ENCODE measurements around the gene BDKRB2. TPM values are rescaled to one million over a fixed set of nuclear protein-coding genes. Genes with fewer than 3 reads are reported as not detected.

Gene BDKRB2
- polyA plus RNA-seq, 2 of the 4 experiments (the other 2 are of a cell fraction) = 13.9 to 21.6 TPM

DNA sequence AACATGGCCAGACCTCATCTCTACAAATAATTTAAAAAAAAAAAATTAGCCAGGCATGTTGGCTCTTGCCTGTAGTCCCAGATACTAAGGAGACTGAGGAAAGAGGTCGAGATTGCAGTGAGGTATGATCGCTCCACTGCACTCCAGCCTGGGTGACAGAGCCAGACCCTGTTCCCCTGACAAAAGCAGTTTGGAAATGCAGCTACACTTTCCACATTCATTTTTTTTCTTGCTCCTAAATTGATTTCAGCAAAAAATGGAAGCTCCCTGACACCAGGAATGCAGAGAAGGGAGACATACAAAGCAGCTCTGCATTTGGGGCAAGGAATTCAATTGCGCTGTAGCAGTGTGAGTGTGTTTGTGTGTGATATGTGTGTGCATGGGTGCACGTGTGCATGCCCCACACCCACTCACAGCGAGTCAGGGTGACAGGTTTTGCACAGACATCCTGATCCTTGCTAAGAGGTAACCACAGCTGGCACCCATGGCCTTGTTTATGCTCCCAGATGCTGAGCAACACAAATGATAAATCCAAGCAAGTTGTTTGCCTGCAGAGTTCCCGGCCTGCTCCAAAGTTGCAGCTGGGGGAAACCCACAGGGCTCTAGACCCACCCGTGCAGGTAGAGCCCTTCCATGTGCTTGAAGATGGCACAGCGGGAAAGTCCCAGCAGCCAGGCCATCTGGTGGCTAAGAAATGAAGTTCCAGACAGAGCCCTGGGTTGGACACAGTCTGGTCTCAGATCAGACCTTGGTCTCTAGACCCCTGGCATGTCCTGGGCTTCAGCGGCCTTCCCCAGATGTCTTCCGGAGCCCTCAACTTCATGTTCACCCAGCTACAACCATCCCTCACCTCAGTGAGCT lies 25.9 kb upstream of the BDKRB2 start:
- Histone ChIP-seq H3K27ac (0 out of 6 replicates have a peak overlapping the region, but pooled peaks of 1 of the 2 experiments have one; percentile 32), H3K4me1 (no peaks in the 10 kb centered on the region), H3K4me3 (no peak overlapping the region), H3K4me2 (no peak overlapping the region), H3K9me3 (peaks cover 5% of the 10 kb centered on the region; the same call in 1 of the 3 replicates)
- FAIRE-seq (no peak), DNase-seq (ENCODE audit: low read depth in 1 of 2, low spot score in 1 of 2) (no peak), ATAC-seq (peak; percentile 53 to 73; a peak in 3 of 6 replicates)
- POLR2A ChIA-PET = no interaction called here
- CTCF ChIA-PET = interaction anchor here (0.6 to 2.0 kb wide), 4 partner anchors 9 to 77 kb away, joined by 3 to 8 read pairs (median 4); no protein-coding TSS in a partner anchor
- no peak for TF ChIP-seq KDM5A (IDR thresholded peaks at IDR 0.05)
- no peak for TF ChIP-seq RARB (CRISPR knock-in tag; IDR thresholded peaks at IDR 0.05)
- no peak for TF ChIP-seq CHD2 (IDR thresholded peaks at IDR 0.05; ENCODE audit: low read length, partially characterized antibody)
- no peak for TF ChIP-seq CBX8 (IDR thresholded peaks at IDR 0.05)
- no peak for TF ChIP-seq HDAC2 (IDR thresholded peaks at IDR 0.05)
- no peak for TF ChIP-seq FOSB (CRISPR knock-in tag; IDR thresholded peaks at IDR 0.05)
- TF ChIP-seq NPAS2 (CRISPR knock-in tag; IDR thresholded peaks at IDR 0.05; ENCODE audit: borderline replicate concordance) = no peak
- TF ChIP-seq ATOH8 (CRISPR knock-in tag; IDR thresholded peaks at IDR 0.05; ENCODE audit: low read depth) = no peak
- TF ChIP-seq JUN (IDR thresholded peaks at IDR 0.05) = no peak
- TF ChIP-seq E2F6 (IDR thresholded peaks at IDR 0.05; ENCODE audit: borderline replicate concordance, low read depth) = no peak
- TF ChIP-seq MYC (IDR thresholded peaks at IDR 0.05; ENCODE audit: borderline replicate concordance, low read length) = no peak
- no peak for TF ChIP-seq HES2 (IDR thresholded peaks at IDR 0.05)
- TF ChIP-seq POLR2A (IDR thresholded peaks at IDR 0.05; ENCODE audit: low read length) = no peak
- TF ChIP-seq TP53 (CRISPR knock-in tag; IDR thresholded peaks at IDR 0.05) = no peak
- TF ChIP-seq USF2 (IDR thresholded peaks at IDR 0.05) = no peak
- TF ChIP-seq RAD21 (conservative IDR thresholded peaks at IDR 0.05 in 1 of 2, IDR thresholded peaks at IDR 0.05 in 1 of 2) = no peak
- TF ChIP-seq FOSL2 (IDR thresholded peaks at IDR 0.05) = no peak
- no peak for TF ChIP-seq FOSL2 (CRISPR knock-in tag; IDR thresholded peaks at IDR 0.05)
- WGBS (ENCODE audit: missing lambda C conversion rate) = 69% methylated on average over 10 of the region's 10 CpGs

DNA sequence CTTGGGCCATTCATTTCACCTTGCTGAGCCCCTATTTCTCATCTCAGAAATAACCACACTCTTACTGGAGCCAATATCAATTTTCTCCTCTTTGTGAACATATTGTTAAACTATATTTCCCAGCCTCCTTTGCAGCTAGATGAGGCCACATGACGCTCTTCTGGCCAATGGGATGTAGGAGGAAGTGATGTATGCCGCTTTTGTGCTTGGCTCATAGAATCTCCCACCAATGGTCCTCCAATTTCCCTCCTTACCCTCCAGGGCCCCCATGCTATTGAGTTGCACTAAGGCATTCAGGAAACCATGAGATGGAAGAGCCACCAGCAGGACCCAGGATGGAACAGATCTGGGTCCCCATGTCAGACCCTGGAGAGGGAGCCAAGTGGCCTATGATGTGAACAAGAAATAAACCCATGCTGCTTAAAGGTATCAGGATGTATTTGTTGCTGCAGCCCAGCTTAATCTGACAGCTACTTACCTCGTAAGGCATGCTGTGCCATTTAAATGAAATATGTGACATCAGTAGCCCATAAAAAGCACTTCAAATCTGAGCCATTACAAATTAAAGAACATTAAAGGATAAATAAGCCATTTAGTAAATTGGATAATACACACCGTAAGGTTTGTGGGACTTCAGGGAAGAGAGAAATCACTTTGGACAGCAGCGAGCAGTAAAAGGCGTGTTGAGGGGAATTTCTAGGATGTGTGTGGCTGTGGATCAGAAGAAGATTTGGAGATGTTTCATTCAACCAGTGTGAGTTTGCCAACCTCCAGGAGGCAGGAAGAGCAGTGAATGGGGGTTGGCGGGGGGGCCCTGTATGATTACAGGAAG lies 24.4 kb upstream of the BDKRB2 start:
- no peaks in the 10 kb centered on the region for H3K4me1 ChIP-seq
- ChIA-PET POLR2A (no interaction called here), CTCF (interaction anchor here (0.8 to 1.4 kb wide), 2 partner anchors 8 to 19 kb away, joined by 3 to 4 read pairs; no protein-coding TSS in a partner anchor)
- no peak overlapping the region for H3K27ac ChIP-seq
- no peak overlapping the region for H3K4me3 ChIP-seq
- no peak overlapping the region for H3K4me2 ChIP-seq
- DNase-seq (ENCODE audit: low read depth in 1 of 2, low spot score in 1 of 2) = no peak
- ATAC-seq = no peak
- TF ChIP-seq JUN (IDR thresholded peaks at IDR 0.05) (no peak), USF2 (IDR thresholded peaks at IDR 0.05) (peak; percentile 27; the same call in 1 of the 2 replicates)
- FAIRE-seq = no peak
- WGBS (ENCODE audit: missing lambda C conversion rate) = 78% methylated on average over 7 of the region's 7 CpGs
- H3K9me3 ChIP-seq = peaks cover 5% of the 10 kb centered on the region; the same call in 1 of the 3 replicates
